GM23248 (cell line): Measurements from ENCODE around the gene CSMD2. TPM values are rescaled to one million over a fixed set of nuclear protein-coding genes. Genes with fewer than 3 reads are reported as not detected.
"Not testable (repeated sequence)": the region's sequence is repeated elsewhere in the genome, so short reads cannot be mapped to it uniquely, and the experiment has no call there.

Experiments
- DNase-seq: peaks from one replicate; pipeline ENCODE4 v3.0.0-alpha.2; 2015
- H2AFZ ChIP-seq: fragments of 200-600 bp; sonication (generic); 2 replicates; pipeline ENCODE4 v1.6.1; 2016; ENCODE audit warnings: antibody characterized with exemption
- H3F3A ChIP-seq: fragments of 200-600 bp; sonication (generic); 2 replicates; pipeline ENCODE4 v1.6.1; 2016; ENCODE audit warnings: mild to moderate bottlenecking, antibody characterized with exemption, mixed run types; ENCODE audit not compliant: insufficient read depth
- H3K27ac ChIP-seq: fragments of 200-600 bp; sonication (generic); 2 replicates; pipeline ENCODE4 v1.5.1; 2016; ENCODE audit warnings: mild to moderate bottlenecking
- H3K27me3 ChIP-seq: fragments of 200-600 bp; sonication (generic); replicated peaks from 2 replicates; pipeline ENCODE4 v1.6.1; 2016; ENCODE audit warnings: mild to moderate bottlenecking; ENCODE audit not compliant: insufficient read depth
- H3K36me3 ChIP-seq: fragments of 200-600 bp; sonication (generic); 2 replicates; pipeline ENCODE4 v1.6.1; 2016; ENCODE audit warnings: low read depth, mild to moderate bottlenecking
- H3K4me1 ChIP-seq: fragments of 200-600 bp; sonication (generic); 2 replicates; pipeline ENCODE4 v1.6.1; 2016; ENCODE audit warnings: mild to moderate bottlenecking; ENCODE audit not compliant: insufficient read depth
- H3K4me2 ChIP-seq: fragments of 200-600 bp; sonication (generic); one replicate; pipeline ENCODE4 v1.6.1; 2016; ENCODE audit warnings: mild to moderate bottlenecking; ENCODE audit not compliant: unreplicated experiment
- H3K4me3 ChIP-seq: fragments of 200-600 bp; sonication (generic); 2 replicates; pipeline ENCODE4 v1.5.1; 2016; ENCODE audit warnings: mild to moderate bottlenecking
- H3K79me2 ChIP-seq: fragments of 200-600 bp; sonication (generic); 2 replicates; pipeline ENCODE4 v1.6.1; 2016; ENCODE audit warnings: mild to moderate bottlenecking; ENCODE audit not compliant: insufficient read depth
- H3K9ac ChIP-seq: fragments of 200-600 bp; sonication (generic); 2 replicates; pipeline ENCODE4 v1.6.1; 2016; ENCODE audit warnings: mild to moderate bottlenecking
- H3K9me2 ChIP-seq: fragments of 200-600 bp; sonication (generic); 2 replicates; pipeline ENCODE4 v1.6.1; 2016; ENCODE audit warnings: mixed run types, mild to moderate bottlenecking, moderate library complexity; ENCODE audit not compliant: insufficient read depth
- H3K9me3 ChIP-seq: fragments of 200-600 bp; sonication (generic); one replicate; pipeline ENCODE4 v1.6.1; 2017; ENCODE audit warnings: low read depth
- H4K20me1 ChIP-seq: fragments of 200-600 bp; sonication (generic); 2 replicates; pipeline ENCODE4 v1.6.0; 2016; ENCODE audit not compliant: insufficient read depth
- EZH2 ChIP-seq: fragments of 200-600 bp; sonication (generic); IDR thresholded peaks from 2 replicates; pipeline ENCODE4 v1.6.1; 2018; ENCODE audit warnings: antibody characterized with exemption, mild to moderate bottlenecking; ENCODE audit not compliant: insufficient read depth, poor library complexity, severe bottlenecking
- EZH2phosphoT487 ChIP-seq: fragments of 200-600 bp; sonication (generic); IDR thresholded peaks from 2 replicates; pipeline ENCODE4 v1.6.1; 2018; ENCODE audit warnings: antibody characterized with exemption, moderate library complexity, mild to moderate bottlenecking, low read depth; ENCODE audit not compliant: insufficient read depth
- WGBS, 2 experiments: methylation state at CpG; one replicate each; pipeline ENCODE4 v1.1.6; 2015 to 2017; ENCODE audit warnings: low lambda C conversion rate in 2 of 2, low coverage in 1 of 2; ENCODE audit errors: missing lambda C conversion rate in 2 of 2; 5-methylcytosine and 5-hydroxymethylcytosine counted together
- in situ Hi-C: fragments of 300-500 bp; cut with MboI; formaldehyde crosslinking; loops from 2 replicates; pipeline ENCODE4 v1.15.0; 2020
- polyA plus RNA-seq: library from polyadenylated mRNA; unstranded; fragments of >200 nt; fragmentation: Nextera tagmentation; extraction: Ambion mirVana; gene quantifications from 2 replicates; pipeline ENCODE4 v1.2.1, GENCODE V29; 2016
- total RNA-seq: library from RNA; depleted of rRNA; stranded (reverse); fragments of >200 nt; shearing (Covaris generic); gene quantifications from 2 replicates; pipeline ENCODE4 v1.2.3, GENCODE V29; 2014

The CSMD2 gene
- total and polyA plus RNA-seq, 2 experiments from 2014 or later = 4.5 to 7.1 TPM

- in situ Hi-C loops = no loop called here
Measured at GRCh38 chr1:34018285-34018684, 146.7 kb downstream of the CSMD2 start.

GRCh38 chr1:34016281-34016680, 148.7 kb downstream of the CSMD2 start:
- in situ Hi-C loops = not testable (repeated sequence)
- H3K79me2 ChIP-seq = peaks cover 20% of the 10 kb centered on the region
- WGBS, 2 experiments = 96% methylated on average over 3 of the region's 3 CpGs

More at GRCh38 chr1:34018285-34018684, 146.7 kb downstream of the CSMD2 start:
- H3K27me3 ChIP-seq = no peaks in the 10 kb centered on the region
- peaks cover 34% of the 10 kb centered on the region; the same call in 1 of the 2 replicates for H3K79me2 ChIP-seq
- H3K36me3 ChIP-seq = no peaks in the 10 kb centered on the region
- H3K9me3 ChIP-seq = no peaks in the 10 kb centered on the region
- WGBS, 2 experiments = 11 to 14% methylated on average over 2 of the region's 2 CpGs
- H3K4me3 ChIP-seq = no peak overlapping the region
- TF ChIP-seq EZH2 (no peak), EZH2phosphoT487 (no peak)
- no peak overlapping the region for H3K4me2 ChIP-seq
- no peaks in the 10 kb centered on the region; the same call in 1 of the 2 replicates for H4K20me1 ChIP-seq
- no peak overlapping the region for H2AFZ ChIP-seq
- no peaks in the 10 kb centered on the region for H3K9me2 ChIP-seq
- H3K27ac ChIP-seq = no peak overlapping the region
- H3K9ac ChIP-seq = no peak overlapping the region
- DNase-seq = no peak
- no peaks in the 10 kb centered on the region for H3F3A ChIP-seq
- no peaks in the 10 kb centered on the region for H3K4me1 ChIP-seq

GRCh38 chr1:34013958-34014737, 150.9 kb downstream of the CSMD2 start:
- Histone ChIP-seq H3F3A (no peaks in the 10 kb centered on the region), H4K20me1 (no peaks in the 10 kb centered on the region; the same call in 1 of the 2 replicates), H3K4me2 (no peak overlapping the region), H3K27me3 (no peaks in the 10 kb centered on the region), H3K4me3 (no peak overlapping the region), H3K79me2 (peaks cover 19% of the 10 kb centered on the region), H2AFZ (no peak overlapping the region), H3K9me3 (no peaks in the 10 kb centered on the region), H3K4me1 (peaks cover 9% of the 10 kb centered on the region), H3K27ac (no peak overlapping the region), H3K9me2 (no peaks in the 10 kb centered on the region), H3K9ac (no peak overlapping the region), H3K36me3 (no peaks in the 10 kb centered on the region)
- 65 to 67% methylated on average over 11 of the region's 11 CpGs for WGBS, 2 experiments
- peak; percentile 61 for DNase-seq
- in situ Hi-C loops = no loop called here
- no peak for TF ChIP-seq EZH2phosphoT487

More at GRCh38 chr1:34016281-34016680, 148.7 kb downstream of the CSMD2 start:
- H3K9me3 ChIP-seq, H2AFZ ChIP-seq, H4K20me1 ChIP-seq, H3K4me1 ChIP-seq, H3K27ac ChIP-seq, H3K27me3 ChIP-seq, H3K4me3 ChIP-seq, H3F3A ChIP-seq, H3K9me2 ChIP-seq, H3K9ac ChIP-seq, H3K36me3 ChIP-seq, H3K4me2 ChIP-seq, DNase-seq: not testable (repeated sequence)

GRCh38 chr1:34013136-34013535, 151.9 kb downstream of the CSMD2 start:
- no peak overlapping the region for H3K4me2 ChIP-seq
- H2AFZ ChIP-seq = no peak overlapping the region
- no peaks in the 10 kb centered on the region for H3K9me2 ChIP-seq
- in situ Hi-C loops = no loop called here
- TF ChIP-seq EZH2phosphoT487 = no peak
- no peak for TF ChIP-seq EZH2
- WGBS, 2 experiments = 74 to 82% methylated on average over 10 of the region's 10 CpGs
- no peaks in the 10 kb centered on the region for H3K27me3 ChIP-seq
- H4K20me1 ChIP-seq = no peaks in the 10 kb centered on the region
- DNase-seq = no peak
- H3K79me2 ChIP-seq = peaks cover 9% of the 10 kb centered on the region
- H3K36me3 ChIP-seq = no peaks in the 10 kb centered on the region
- H3K9ac ChIP-seq = no peak overlapping the region
- H3K4me1 ChIP-seq = peaks cover 9% of the 10 kb centered on the region
- no peak overlapping the region for H3K4me3 ChIP-seq
- no peaks in the 10 kb centered on the region for H3F3A ChIP-seq
- no peak overlapping the region for H3K27ac ChIP-seq
- H3K9me3 ChIP-seq = no peaks in the 10 kb centered on the region
